Naive thymus-derived CD4-positive, alpha-beta T cell (primary cell): Measurements from ENCODE around the gene DYSF. TPM values are rescaled to one million over a fixed set of nuclear protein-coding genes. Genes with fewer than 3 reads are reported as not detected.
A peak's percentile ranks its signal among the peaks of the same experiment; 100 is the strongest.

ENCODE experiments used
- ATAC-seq: fragments of 150-1000 bp; cut with Tn5 transposase; 2 replicates; pipeline ENCODE4 v1.10.0; 2021; ENCODE audit warnings: mild to moderate bottlenecking, moderate library complexity
- CTCF ChIA-PET: fragments of 350-600 bp; sonication (Branson Sonifier 250); formaldehyde crosslinking; loops from one replicate; lab custom pipeline; 2021; ENCODE audit warnings: antibody characterized with exemption; lab: Charles Lee
- POLR2A ChIA-PET: fragments of 350-600 bp; sonication (Branson Sonifier 250); formaldehyde crosslinking; loops from one replicate; lab custom pipeline; 2021; ENCODE audit warnings: antibody characterized with exemption, inconsistent platforms; lab: Charles Lee
- DNase-seq, 9 donors: peaks; one replicate each; pipeline versions ENCODE4 v3.0.0 to v3.0.0-alpha.2; 2020 to 2022; ENCODE audit warnings: mixed read lengths in 1 of 9
- H3K27ac ChIP-seq: one replicate; pipeline ENCODE4 v1.7.0; 2013; ENCODE audit warnings: mild to moderate bottlenecking, low read depth, low read length, moderate library complexity
- H3K27me3 ChIP-seq, 2 donors: one replicate each; pipeline ENCODE4 v1.7.0; 2013; ENCODE audit warnings: low read length in 2 of 2, mild to moderate bottlenecking in 2 of 2, moderate library complexity in 2 of 2; ENCODE audit not compliant: control insufficient read depth in 2 of 2, insufficient read depth in 2 of 2
- H3K36me3 ChIP-seq, 3 experiments: 1 replicate in 2 of 3; 2 replicates in 1 of 3; pipeline ENCODE4 v1.7.0; 2013; ENCODE audit warnings: low read length in 3 of 3, mild to moderate bottlenecking in 3 of 3, moderate library complexity in 1 of 3; ENCODE audit not compliant: insufficient read depth in 3 of 3, control insufficient read depth in 2 of 3
- H3K4me1 ChIP-seq, 2 donors: one replicate each; pipeline ENCODE4 v1.7.0; 2013; ENCODE audit warnings: low read length in 2 of 2, mild to moderate bottlenecking in 2 of 2, moderate library complexity in 1 of 2; ENCODE audit not compliant: control insufficient read depth in 2 of 2, insufficient read depth in 2 of 2
- H3K4me3 ChIP-seq: 2 replicates; pipeline ENCODE4 v1.7.0; 2013; ENCODE audit warnings: mild to moderate bottlenecking, low read length
- H3K9me3 ChIP-seq, 3 experiments: 1 replicate in 2 of 3; 2 replicates in 1 of 3; pipeline ENCODE4 v1.7.0; 2013; ENCODE audit warnings: low read length in 3 of 3; ENCODE audit not compliant: control insufficient read depth in 2 of 3
- H3K27ac Mint-ChIP-seq, 9 donors: one replicate each; pipeline ENCODE4 v1.8.0; 2020 to 2022; ENCODE audit warnings: mixed read lengths in 9 of 9, mild to moderate bottlenecking in 8 of 9, moderate library complexity in 5 of 9, inconsistent platforms in 2 of 9
- H3K27me3 Mint-ChIP-seq, 5 donors: one replicate each; pipeline ENCODE4 v1.8.0; 2021 to 2022; ENCODE audit warnings: mixed read lengths in 5 of 5, mild to moderate bottlenecking in 1 of 5
- H3K36me3 Mint-ChIP-seq, 5 donors: one replicate each; pipeline ENCODE4 v1.8.0; 2020 to 2022; ENCODE audit warnings: mixed read lengths in 5 of 5, mild to moderate bottlenecking in 3 of 5, inconsistent platforms in 1 of 5
- H3K4me1 Mint-ChIP-seq, 7 donors: one replicate each; pipeline ENCODE4 v1.8.0; 2020 to 2022; ENCODE audit warnings: mixed read lengths in 7 of 7, mild to moderate bottlenecking in 3 of 7, inconsistent platforms in 1 of 7
- H3K4me3 Mint-ChIP-seq, 10 donors: one replicate each; pipeline ENCODE4 v1.8.0; 2020 to 2022; ENCODE audit warnings: mild to moderate bottlenecking in 10 of 10, mixed read lengths in 10 of 10, moderate library complexity in 6 of 10, inconsistent platforms in 2 of 10
- H3K9me3 Mint-ChIP-seq, 11 donors: one replicate each; pipeline ENCODE4 v1.8.0; 2020 to 2022; ENCODE audit warnings: mixed read lengths in 11 of 11, mild to moderate bottlenecking in 4 of 11, inconsistent platforms in 1 of 11, moderate library complexity in 1 of 11
- intact Hi-C, 2 donors: fragments of 100-400 bp; cut with micrococcal nuclease; formaldehyde crosslinking; loops; one replicate each; pipeline ENCODE4 v1.15.1; 2023
- polyA plus RNA-seq, 2 donors: library from polyadenylated mRNA; unstranded; fragments of 300-500 nt; fragmentation: Illumina TruSeq; gene quantifications; one replicate each; pipeline ENCODE4 v1.2.3, GENCODE V29; 2021
- total RNA-seq, 6 experiments: library from RNA in 5 of 6; stranded (reverse) in 5 of 6; gene quantifications; 1 replicate in 5 of 6; 2 replicates in 1 of 6; pipeline ENCODE4 v1.2.3 and lab custom pipeline; 2021 to 2026

Gene DYSF
- total and polyA plus RNA-seq, 7 experiments from 2014 or later: 0.14 to 28.2 (median 0.32) TPM; not detected in 2

DNA sequence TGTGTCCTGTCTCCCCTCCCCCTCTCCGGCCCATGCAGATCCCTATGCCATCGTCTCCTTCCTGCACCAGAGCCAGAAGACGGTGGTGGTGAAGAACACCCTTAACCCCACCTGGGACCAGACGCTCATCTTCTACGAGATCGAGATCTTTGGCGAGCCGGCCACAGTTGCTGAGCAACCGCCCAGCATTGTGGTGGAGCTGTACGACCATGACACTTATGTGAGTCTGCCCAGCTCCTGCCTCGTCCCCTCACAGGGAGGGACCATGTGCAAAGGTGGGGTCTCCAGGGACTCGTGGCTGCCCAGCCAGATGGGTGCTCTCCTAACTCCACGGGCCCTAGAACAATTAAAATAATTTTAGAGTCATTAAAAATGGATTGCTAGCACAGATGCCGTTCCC is 145.2 kb downstream of the DYSF start:
- Mint-ChIP-seq H3K4me1 (peaks cover 0 to 6% (median 0%) of the 10 kb centered on the region in 7 donors), H3K27me3 (peaks cover 0 to 21% (median 4%) of the 10 kb centered on the region in 5 donors), H3K4me3 (no peak overlapping the region), H3K27ac (no peak overlapping the region), H3K36me3 (no peaks in the 10 kb centered on the region), H3K9me3 (peaks cover 0 to 2% (median 0%) of the 10 kb centered on the region in 11 donors)
- no peaks in the 10 kb centered on the region for H3K4me1 ChIP-seq
- DNase-seq (no peak), ATAC-seq (no peak)
- H3K27me3 ChIP-seq: no peaks in the 10 kb centered on the region
- ChIA-PET CTCF (no interaction called here), POLR2A (no interaction called here)
- no peak overlapping the region for H3K27ac ChIP-seq
- no peaks in the 10 kb centered on the region for H3K9me3 ChIP-seq
- intact Hi-C loops: no loop called here
- H3K4me3 ChIP-seq: no peak overlapping the region
- H3K36me3 ChIP-seq: no peaks in the 10 kb centered on the region

DNA sequence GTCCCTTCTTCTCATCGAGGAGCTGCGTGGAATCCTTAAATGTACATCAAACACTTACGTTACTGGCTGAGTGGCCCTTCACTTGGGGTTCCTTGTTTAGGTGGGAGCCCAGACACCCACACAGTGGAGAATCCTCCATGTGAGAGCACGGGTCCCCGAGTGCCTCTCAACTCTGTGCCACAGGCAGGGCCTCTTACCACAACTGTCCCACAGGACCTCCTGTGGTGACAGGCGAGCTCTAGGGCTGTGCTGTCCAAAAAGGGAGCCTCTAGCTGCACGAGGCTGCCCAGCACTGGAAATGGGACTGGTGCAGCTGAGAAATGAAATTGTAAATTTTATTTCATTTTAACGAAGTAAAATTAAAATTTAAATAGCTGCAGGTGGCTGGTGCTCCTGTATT is 145.7 kb downstream of the DYSF start:
- H3K4me3 ChIP-seq: no peak overlapping the region
- H3K27ac ChIP-seq: no peak overlapping the region
- POLR2A ChIA-PET: no interaction called here
- no peaks in the 10 kb centered on the region for H3K4me1 ChIP-seq
- ATAC-seq (no peak), DNase-seq (no peak)
- no peaks in the 10 kb centered on the region for H3K36me3 Mint-ChIP-seq
- H3K27ac Mint-ChIP-seq: no peak overlapping the region
- H3K9me3 ChIP-seq: no peaks in the 10 kb centered on the region
- H3K4me1 Mint-ChIP-seq: peaks cover 0 to 6% (median 0%) of the 10 kb centered on the region in 7 donors
- CTCF ChIA-PET: no interaction called here
- intact Hi-C loops: no loop called here
- no peaks in the 10 kb centered on the region for H3K27me3 ChIP-seq
- no peak overlapping the region for H3K4me3 Mint-ChIP-seq
- no peaks in the 10 kb centered on the region for H3K36me3 ChIP-seq
- peaks cover 0 to 2% (median 0%) of the 10 kb centered on the region in 11 donors for H3K9me3 Mint-ChIP-seq
- H3K27me3 Mint-ChIP-seq: peaks cover 0 to 23% (median 4%) of the 10 kb centered on the region in 5 donors

- H3K27me3 Mint-ChIP-seq: peaks cover 0 to 27% (median 9%) of the 10 kb centered on the region in 5 donors
- ATAC-seq (no peak), DNase-seq (no peak)
- no peaks in the 10 kb centered on the region for H3K4me1 ChIP-seq
- H3K4me3 ChIP-seq: no peak overlapping the region
- peaks cover 0 to 11% (median 0%) of the 10 kb centered on the region in 7 donors for H3K4me1 Mint-ChIP-seq
- ChIA-PET POLR2A (no interaction called here), CTCF (no interaction called here)
- intact Hi-C loops: no loop called here
- H3K36me3 Mint-ChIP-seq: no peaks in the 10 kb centered on the region
- no peak overlapping the region for H3K27ac Mint-ChIP-seq
- H3K9me3 Mint-ChIP-seq: peaks cover 0 to 2% (median 0%) of the 10 kb centered on the region in 11 donors
- H3K27me3 ChIP-seq: no peaks in the 10 kb centered on the region
- H3K36me3 ChIP-seq: no peaks in the 10 kb centered on the region
- no peak overlapping the region for H3K4me3 Mint-ChIP-seq
- H3K9me3 ChIP-seq: no peaks in the 10 kb centered on the region
- H3K27ac ChIP-seq: no peak overlapping the region
Observed at GRCh38 chr2:71599646-71600236, 146.4 kb downstream of the DYSF start.

DNA sequence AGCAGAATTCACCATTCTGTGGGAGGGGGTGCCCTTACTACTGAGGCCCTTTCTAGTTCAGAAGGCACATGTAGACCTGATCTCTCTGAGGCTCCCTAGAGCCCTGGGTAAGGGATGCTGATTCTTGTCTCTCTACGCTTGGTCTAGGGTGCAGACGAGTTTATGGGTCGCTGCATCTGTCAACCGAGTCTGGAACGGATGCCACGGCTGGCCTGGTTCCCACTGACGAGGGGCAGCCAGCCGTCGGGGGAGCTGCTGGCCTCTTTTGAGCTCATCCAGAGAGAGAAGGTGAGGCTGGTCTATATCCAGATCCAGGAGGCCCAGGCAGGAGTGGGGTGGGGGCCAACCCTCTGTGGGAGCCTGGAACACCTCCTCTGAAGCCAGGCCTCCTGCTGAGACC is 147.2 kb downstream of the DYSF start:
- H3K9me3 Mint-ChIP-seq: peaks cover 0 to 2% (median 0%) of the 10 kb centered on the region in 11 donors
- Histone ChIP-seq H3K4me1 (no peaks in the 10 kb centered on the region), H3K27me3 (no peaks in the 10 kb centered on the region), H3K9me3 (no peaks in the 10 kb centered on the region), H3K27ac (no peak overlapping the region), H3K4me3 (no peak overlapping the region), H3K36me3 (no peaks in the 10 kb centered on the region)
- ChIA-PET POLR2A (no interaction called here), CTCF (no interaction called here)
- DNase-seq: no peak
- H3K36me3 Mint-ChIP-seq: no peaks in the 10 kb centered on the region
- no peak overlapping the region for H3K27ac Mint-ChIP-seq
- intact Hi-C loops: no loop called here
- H3K4me1 Mint-ChIP-seq: peaks cover 0 to 16% (median 5%) of the 10 kb centered on the region in 7 donors
- no peak overlapping the region for H3K4me3 Mint-ChIP-seq
- peaks cover 0 to 33% (median 11%) of the 10 kb centered on the region in 5 donors for H3K27me3 Mint-ChIP-seq
- no peak for ATAC-seq

GRCh38 chr2:71601136-71602114 is 148.1 kb downstream of the DYSF start:
- H3K27me3 ChIP-seq: no peaks in the 10 kb centered on the region
- H3K27ac Mint-ChIP-seq: peak overlapping the region in 1 of 9 donors; percentile 58
- CTCF ChIA-PET: no interaction called here
- ATAC-seq (no peak), DNase-seq (no peak)
- no peaks in the 10 kb centered on the region for H3K9me3 ChIP-seq
- H3K4me3 ChIP-seq: no peak overlapping the region
- POLR2A ChIA-PET: no interaction called here
- H3K27me3 Mint-ChIP-seq: peaks cover 0 to 37% (median 15%) of the 10 kb centered on the region in 5 donors
- peaks cover 0 to 16% (median 5%) of the 10 kb centered on the region in 7 donors for H3K4me1 Mint-ChIP-seq
- H3K4me1 ChIP-seq: no peaks in the 10 kb centered on the region
- no peaks in the 10 kb centered on the region for H3K36me3 ChIP-seq
- no peaks in the 10 kb centered on the region for H3K36me3 Mint-ChIP-seq
- H3K9me3 Mint-ChIP-seq: peaks cover 0 to 2% (median 0%) of the 10 kb centered on the region in 11 donors
- H3K27ac ChIP-seq: no peak overlapping the region
- no peak overlapping the region for H3K4me3 Mint-ChIP-seq
- intact Hi-C loops: no loop called here

DNA sequence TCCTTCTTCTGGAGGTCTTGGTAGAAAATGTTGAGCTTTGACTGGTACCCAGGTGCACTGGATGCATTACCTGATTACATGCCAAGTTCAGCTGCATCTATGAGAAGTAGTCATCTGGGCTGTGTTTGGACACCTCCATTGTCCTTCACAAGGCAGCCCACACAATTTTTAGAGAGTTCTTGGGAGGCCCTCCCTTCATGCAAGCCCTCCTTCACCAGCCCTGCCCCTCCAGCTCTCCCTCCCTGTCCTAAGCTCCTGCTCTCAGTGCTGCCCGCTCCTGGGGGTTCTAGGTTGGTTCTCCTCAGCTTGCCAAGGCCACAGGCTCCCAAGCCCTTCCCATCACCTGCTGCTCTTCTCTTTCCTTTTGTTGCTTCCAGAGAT is 148.7 kb downstream of the DYSF start:
- no peaks in the 10 kb centered on the region for H3K36me3 Mint-ChIP-seq
- H3K27me3 ChIP-seq: no peaks in the 10 kb centered on the region
- H3K36me3 ChIP-seq: no peaks in the 10 kb centered on the region
- ChIA-PET POLR2A (no interaction called here), CTCF (no interaction called here)
- H3K27ac Mint-ChIP-seq: peak overlapping the region in 1 of 9 donors; percentile 58
- peaks cover 0 to 44% (median 20%) of the 10 kb centered on the region in 5 donors for H3K27me3 Mint-ChIP-seq
- no peaks in the 10 kb centered on the region for H3K4me1 ChIP-seq
- H3K4me3 Mint-ChIP-seq: no peak overlapping the region
- H3K4me3 ChIP-seq: no peak overlapping the region
- intact Hi-C loops: no loop called here
- peaks cover 0 to 16% (median 5%) of the 10 kb centered on the region in 7 donors for H3K4me1 Mint-ChIP-seq
- no peak overlapping the region for H3K27ac ChIP-seq
- DNase-seq: no peak
- no peaks in the 10 kb centered on the region for H3K9me3 ChIP-seq
- no peak for ATAC-seq
- H3K9me3 Mint-ChIP-seq: peaks cover 0 to 2% (median 0%) of the 10 kb centered on the region in 11 donors
